Spleen (tissue), 7 donors: Measurements from ENCODE around the gene ANXA10.

Source experiments
- POLR2A ChIP-seq, 3 donors: fragments of 450-650 bp; IDR thresholded peaks; one replicate each; pipeline ENCODE4 v1.5.1; 2017; ENCODE audit warnings: antibody characterized with exemption in 3 of 3, mild to moderate bottlenecking in 1 of 3
- TF ChIP-seq, protein P1 (sequence below), 11 experiments: fragments of 200-600 bp in 7 of 11; fragments of 450-650 bp in 4 of 11; sonication (generic) in 4 of 11; IDR thresholded peaks in 8 of 11; conservative IDR thresholded peaks in 3 of 11; 1 replicate in 7 of 11; 2 replicates in 4 of 11; pipeline versions ENCODE4 v1.4.0 to v1.8.0; 2016 to 2021; ENCODE audit warnings: antibody characterized with exemption in 11 of 11, inconsistent platforms in 4 of 11, mild to moderate bottlenecking in 1 of 11
- donor health status: DM: no; HTN: no; CAD: no; lungs with moderate emphysema.
- donor health status: DM: no; HTN: no; CAD: no.
- donor health status: DM: no; HTN: no; CAD: no.

DNA sequence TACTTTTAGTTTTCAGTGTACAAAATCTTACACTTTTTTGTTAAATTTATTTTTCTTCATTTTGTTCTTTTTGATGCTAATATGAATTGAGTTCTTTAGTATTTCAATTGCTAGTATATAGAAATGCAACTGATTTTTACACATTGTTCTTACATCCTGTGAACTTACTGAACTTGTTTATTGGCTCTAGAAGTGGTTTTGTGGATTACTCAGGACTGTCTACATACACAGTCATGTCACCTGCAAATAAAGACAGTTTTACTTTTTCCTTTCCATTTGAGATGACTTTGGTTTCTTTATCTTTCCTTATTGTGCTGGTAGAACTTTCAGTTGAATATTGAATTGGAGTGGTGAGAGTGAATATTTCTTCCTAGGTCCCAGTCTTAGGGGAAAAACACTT is 40.8 kb upstream of the ANXA10 start:
- TF ChIP-seq, protein P1, sequence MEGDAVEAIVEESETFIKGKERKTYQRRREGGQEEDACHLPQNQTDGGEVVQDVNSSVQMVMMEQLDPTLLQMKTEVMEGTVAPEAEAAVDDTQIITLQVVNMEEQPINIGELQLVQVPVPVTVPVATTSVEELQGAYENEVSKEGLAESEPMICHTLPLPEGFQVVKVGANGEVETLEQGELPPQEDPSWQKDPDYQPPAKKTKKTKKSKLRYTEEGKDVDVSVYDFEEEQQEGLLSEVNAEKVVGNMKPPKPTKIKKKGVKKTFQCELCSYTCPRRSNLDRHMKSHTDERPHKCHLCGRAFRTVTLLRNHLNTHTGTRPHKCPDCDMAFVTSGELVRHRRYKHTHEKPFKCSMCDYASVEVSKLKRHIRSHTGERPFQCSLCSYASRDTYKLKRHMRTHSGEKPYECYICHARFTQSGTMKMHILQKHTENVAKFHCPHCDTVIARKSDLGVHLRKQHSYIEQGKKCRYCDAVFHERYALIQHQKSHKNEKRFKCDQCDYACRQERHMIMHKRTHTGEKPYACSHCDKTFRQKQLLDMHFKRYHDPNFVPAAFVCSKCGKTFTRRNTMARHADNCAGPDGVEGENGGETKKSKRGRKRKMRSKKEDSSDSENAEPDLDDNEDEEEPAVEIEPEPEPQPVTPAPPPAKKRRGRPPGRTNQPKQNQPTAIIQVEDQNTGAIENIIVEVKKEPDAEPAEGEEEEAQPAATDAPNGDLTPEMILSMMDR (IDR thresholded peaks at IDR 0.05 in 8 of 11, conservative IDR thresholded peaks at IDR 0.05 in 3 of 11) = no peak
- TF ChIP-seq POLR2A (IDR thresholded peaks at IDR 0.05) = no peak
